ENCODE measurements around the gene PARN.

The PARN gene

DNA sequence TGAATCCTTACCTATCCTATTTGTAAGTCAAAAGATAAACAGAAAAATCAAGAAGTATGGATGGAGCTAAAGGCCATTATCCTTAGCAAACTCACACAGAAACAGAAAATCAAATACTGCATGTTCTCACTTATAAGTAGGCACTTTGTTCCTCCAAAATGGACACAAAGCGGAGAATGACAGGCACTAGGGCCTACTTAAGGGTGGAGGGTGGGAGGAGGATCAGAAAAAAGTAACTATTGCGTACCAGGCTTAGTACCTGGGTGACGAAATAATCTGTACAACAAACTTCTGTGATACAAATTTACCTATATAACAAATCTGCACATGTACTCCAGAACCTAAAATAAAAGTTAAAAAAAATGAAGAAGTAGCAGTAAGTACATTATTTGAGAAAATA is 164.3 kb downstream of the PARN start:
- TF ChIP-seq FOXM1 (IDR thresholded peaks at IDR 0.05; ENCODE audit: borderline replicate concordance) (no peak), FOXA1 (IDR thresholded peaks at IDR 0.05) (no peak), BHLHE40 (IDR thresholded peaks at IDR 0.05; ENCODE audit: borderline replicate concordance) (no peak), L3MBTL2 (conservative IDR thresholded peaks at IDR 0.05) (no peak), SUZ12 (IDR thresholded peaks at IDR 0.05) (no peak), ARNT (IDR thresholded peaks at IDR 0.05) (no peak), HDGF (IDR thresholded peaks at IDR 0.05; ENCODE audit: borderline replicate concordance) (no peak), FOXK2 (IDR thresholded peaks at IDR 0.05) (no peak), NFRKB (IDR thresholded peaks at IDR 0.05) (no peak), ELF4 (IDR thresholded peaks at IDR 0.05) (no peak), CTBP1 (IDR thresholded peaks at IDR 0.05; ENCODE audit: borderline replicate concordance) (no peak), TARDBP (IDR thresholded peaks at IDR 0.05) (no peak), LEF1 (IDR thresholded peaks at IDR 0.05; ENCODE audit: borderline replicate concordance) (no peak), ZNF384 (IDR thresholded peaks at IDR 0.05) (no peak), SP1 (IDR thresholded peaks at IDR 0.05) (no peak)
- TF ChIP-seq, protein P1, sequence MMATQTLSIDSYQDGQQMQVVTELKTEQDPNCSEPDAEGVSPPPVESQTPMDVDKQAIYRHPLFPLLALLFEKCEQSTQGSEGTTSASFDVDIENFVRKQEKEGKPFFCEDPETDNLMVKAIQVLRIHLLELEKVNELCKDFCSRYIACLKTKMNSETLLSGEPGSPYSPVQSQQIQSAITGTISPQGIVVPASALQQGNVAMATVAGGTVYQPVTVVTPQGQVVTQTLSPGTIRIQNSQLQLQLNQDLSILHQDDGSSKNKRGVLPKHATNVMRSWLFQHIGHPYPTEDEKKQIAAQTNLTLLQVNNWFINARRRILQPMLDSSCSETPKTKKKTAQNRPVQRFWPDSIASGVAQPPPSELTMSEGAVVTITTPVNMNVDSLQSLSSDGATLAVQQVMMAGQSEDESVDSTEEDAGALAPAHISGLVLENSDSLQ (IDR thresholded peaks at IDR 0.05): no peak
- no peak for DNase-seq (ENCODE audit: extremely low spot score)
- CTCF ChIA-PET: no interaction called here
- POLR2A ChIA-PET: no interaction called here

GRCh38 chr16:14464796-14465195 is 165.3 kb downstream of the PARN start:
- CTCF ChIA-PET: no interaction called here
- POLR2A ChIA-PET: no interaction called here
- TF ChIP-seq SP1 (IDR thresholded peaks at IDR 0.05): no peak
- TF ChIP-seq FOXA1 (IDR thresholded peaks at IDR 0.05): no peak
- no peak for TF ChIP-seq ZNF384 (IDR thresholded peaks at IDR 0.05)
- no peak for TF ChIP-seq ARNT (IDR thresholded peaks at IDR 0.05)
- no peak for TF ChIP-seq ELF4 (IDR thresholded peaks at IDR 0.05)
- no peak for TF ChIP-seq NFRKB (IDR thresholded peaks at IDR 0.05)
- no peak for TF ChIP-seq L3MBTL2 (conservative IDR thresholded peaks at IDR 0.05)
- no peak for TF ChIP-seq TARDBP (IDR thresholded peaks at IDR 0.05)
- TF ChIP-seq CTBP1 (IDR thresholded peaks at IDR 0.05; ENCODE audit: borderline replicate concordance): no peak
- TF ChIP-seq, protein P1 (IDR thresholded peaks at IDR 0.05): no peak
- TF ChIP-seq BHLHE40 (IDR thresholded peaks at IDR 0.05; ENCODE audit: borderline replicate concordance): no peak
- TF ChIP-seq FOXM1 (IDR thresholded peaks at IDR 0.05; ENCODE audit: borderline replicate concordance): no peak
- TF ChIP-seq SUZ12 (IDR thresholded peaks at IDR 0.05): no peak
- no peak for TF ChIP-seq FOXK2 (IDR thresholded peaks at IDR 0.05)
- no peak for TF ChIP-seq HDGF (IDR thresholded peaks at IDR 0.05; ENCODE audit: borderline replicate concordance)
- no peak for TF ChIP-seq LEF1 (IDR thresholded peaks at IDR 0.05; ENCODE audit: borderline replicate concordance)
- DNase-seq (ENCODE audit: extremely low spot score): no peak

DNA sequence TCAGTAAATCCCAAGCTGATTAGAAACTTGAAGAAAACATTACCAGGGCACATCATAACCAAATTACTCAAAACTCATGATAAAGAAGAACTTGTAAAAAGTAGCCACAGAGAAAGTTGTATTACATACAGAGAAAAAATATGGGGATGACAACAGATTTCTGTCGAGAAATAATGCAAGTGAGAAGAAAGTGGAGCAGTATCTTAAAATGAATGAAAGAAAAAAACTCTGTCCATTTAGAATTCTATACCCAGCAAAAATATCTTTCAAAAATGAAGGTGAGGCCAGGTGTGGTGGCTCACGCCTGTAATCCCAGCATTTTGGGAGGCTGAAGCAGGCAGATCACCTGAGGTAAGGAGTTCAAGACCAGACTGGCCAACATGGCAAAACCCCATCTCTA is 165.9 kb downstream of the PARN start:
- ChIA-PET POLR2A (no interaction called here), CTCF (no interaction called here)
- DNase-seq (ENCODE audit: extremely low spot score): no peak
- TF ChIP-seq TARDBP (IDR thresholded peaks at IDR 0.05): no peak
- TF ChIP-seq ARNT (IDR thresholded peaks at IDR 0.05): no peak
- TF ChIP-seq FOXM1 (IDR thresholded peaks at IDR 0.05; ENCODE audit: borderline replicate concordance): no peak
- TF ChIP-seq SUZ12 (IDR thresholded peaks at IDR 0.05): no peak
- no peak for TF ChIP-seq L3MBTL2 (conservative IDR thresholded peaks at IDR 0.05)
- no peak for TF ChIP-seq FOXA1 (IDR thresholded peaks at IDR 0.05)
- TF ChIP-seq, protein P1 (IDR thresholded peaks at IDR 0.05): no peak
- TF ChIP-seq SP1 (IDR thresholded peaks at IDR 0.05): no peak

DNA sequence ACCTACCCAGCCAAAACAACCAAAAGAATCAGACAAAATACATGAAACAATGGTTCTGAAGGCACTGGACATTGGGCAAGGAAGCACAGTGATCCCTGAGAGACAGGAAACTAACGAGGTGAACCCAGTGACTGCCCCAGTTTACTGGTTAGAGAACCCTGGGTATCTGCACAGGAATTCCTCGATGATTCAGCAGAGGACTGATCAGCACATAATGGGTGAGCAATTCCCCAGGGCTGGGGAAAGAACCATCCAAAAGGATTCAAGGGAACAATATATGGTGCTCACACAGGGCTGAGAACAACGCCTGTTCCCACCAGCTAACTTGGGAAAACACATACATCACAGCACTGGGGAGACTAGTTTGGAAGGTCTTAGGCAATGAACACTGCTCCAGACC is 167.2 kb downstream of the PARN start:
- POLR2A ChIA-PET: no interaction called here
- TF ChIP-seq LEF1 (IDR thresholded peaks at IDR 0.05; ENCODE audit: borderline replicate concordance) (no peak), SP1 (IDR thresholded peaks at IDR 0.05) (no peak), FOXM1 (IDR thresholded peaks at IDR 0.05; ENCODE audit: borderline replicate concordance) (no peak), SUZ12 (IDR thresholded peaks at IDR 0.05) (no peak)
- DNase-seq (ENCODE audit: extremely low spot score): no peak
- CTCF ChIA-PET: no interaction called here

DNA sequence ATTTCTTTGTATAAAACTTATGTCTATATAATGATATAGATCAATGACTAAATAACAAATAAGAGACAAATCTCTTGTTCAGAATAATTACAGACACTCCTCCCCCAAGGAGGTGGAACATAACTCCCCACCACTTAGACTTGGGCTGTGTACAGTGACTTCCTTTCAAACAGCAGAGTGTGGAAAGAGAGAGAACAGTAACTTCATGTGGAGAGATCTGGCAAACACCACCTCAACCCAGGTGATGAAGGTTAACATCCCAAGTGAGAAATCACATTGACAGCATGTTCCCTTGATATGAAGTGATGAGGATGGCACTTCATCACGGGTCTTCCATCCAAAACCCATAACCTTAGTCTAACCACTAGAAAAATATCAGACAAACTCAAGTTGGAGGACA is 169.3 kb downstream of the PARN start:
- no peak for DNase-seq (ENCODE audit: extremely low spot score)
- ChIA-PET CTCF (no interaction called here), POLR2A (no interaction called here)
- TF ChIP-seq NFRKB (IDR thresholded peaks at IDR 0.05) (no peak), FOXK2 (IDR thresholded peaks at IDR 0.05) (no peak), ZNF384 (IDR thresholded peaks at IDR 0.05) (no peak), TARDBP (IDR thresholded peaks at IDR 0.05) (no peak), SP1 (IDR thresholded peaks at IDR 0.05) (no peak), ARNT (IDR thresholded peaks at IDR 0.05) (no peak), BHLHE40 (IDR thresholded peaks at IDR 0.05; ENCODE audit: borderline replicate concordance) (no peak), L3MBTL2 (conservative IDR thresholded peaks at IDR 0.05) (no peak)
- TF ChIP-seq, protein P1 (IDR thresholded peaks at IDR 0.05): no peak

DNA sequence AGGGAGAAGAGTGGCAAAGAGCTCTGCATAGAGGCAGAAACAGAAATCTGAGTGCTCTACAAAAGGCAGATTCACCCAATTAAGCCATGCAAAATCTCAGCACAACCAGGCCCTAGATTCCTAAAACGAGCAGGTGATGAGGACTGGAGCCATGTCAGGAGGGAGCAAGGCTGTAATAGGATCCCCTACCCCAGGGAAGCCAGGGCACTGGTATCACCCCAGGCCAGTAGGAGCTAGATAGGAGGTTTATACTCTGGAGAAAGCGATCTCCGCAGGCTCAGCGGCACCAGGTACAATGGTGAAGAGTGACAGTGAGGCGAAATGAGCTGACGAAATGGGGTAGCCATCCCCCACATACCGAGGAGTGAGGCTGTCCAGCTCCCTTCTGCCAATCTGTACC is 171.5 kb downstream of the PARN start:
- no peak for TF ChIP-seq TARDBP (IDR thresholded peaks at IDR 0.05)
- CTCF ChIA-PET: no interaction called here
- no peak for DNase-seq (ENCODE audit: extremely low spot score)
- POLR2A ChIA-PET: no interaction called here

All from HEK293T (cell line).